ENCODE results near the gene TOMM5.

Gene TOMM5

DNA sequence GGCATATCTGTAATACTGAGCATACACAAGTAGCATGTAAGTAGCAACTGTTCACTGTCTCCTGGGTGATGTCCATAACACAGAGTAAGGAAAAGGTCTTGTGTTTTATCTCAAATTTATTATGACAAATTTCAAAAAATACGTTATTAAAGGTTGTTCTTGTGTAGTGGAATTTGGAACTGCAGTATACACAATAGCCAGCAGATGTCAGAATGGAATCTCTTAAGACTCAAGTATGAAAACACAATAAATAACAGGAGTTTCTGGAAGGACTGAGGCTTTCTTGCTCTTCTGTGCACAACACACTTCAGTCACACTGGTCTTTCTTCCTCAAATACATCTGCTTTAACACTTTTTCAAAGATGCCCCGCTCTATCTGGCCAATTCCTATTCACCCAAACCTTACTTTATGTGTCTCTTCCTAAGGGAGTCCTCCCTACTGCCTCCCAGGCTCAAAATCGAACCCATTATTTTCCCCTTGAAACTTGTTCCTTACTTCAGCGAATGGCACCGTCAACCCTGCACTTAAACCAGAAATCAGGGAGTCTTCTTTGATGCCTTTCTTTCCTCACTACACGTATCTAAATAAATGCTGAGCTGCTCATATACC lies 9.7 kb downstream of the TOMM5 start:
- H3K4me3 ChIP-seq (ENCODE audit: low read depth, low read length) = no peak overlapping the region
- TF ChIP-seq, protein P1, sequence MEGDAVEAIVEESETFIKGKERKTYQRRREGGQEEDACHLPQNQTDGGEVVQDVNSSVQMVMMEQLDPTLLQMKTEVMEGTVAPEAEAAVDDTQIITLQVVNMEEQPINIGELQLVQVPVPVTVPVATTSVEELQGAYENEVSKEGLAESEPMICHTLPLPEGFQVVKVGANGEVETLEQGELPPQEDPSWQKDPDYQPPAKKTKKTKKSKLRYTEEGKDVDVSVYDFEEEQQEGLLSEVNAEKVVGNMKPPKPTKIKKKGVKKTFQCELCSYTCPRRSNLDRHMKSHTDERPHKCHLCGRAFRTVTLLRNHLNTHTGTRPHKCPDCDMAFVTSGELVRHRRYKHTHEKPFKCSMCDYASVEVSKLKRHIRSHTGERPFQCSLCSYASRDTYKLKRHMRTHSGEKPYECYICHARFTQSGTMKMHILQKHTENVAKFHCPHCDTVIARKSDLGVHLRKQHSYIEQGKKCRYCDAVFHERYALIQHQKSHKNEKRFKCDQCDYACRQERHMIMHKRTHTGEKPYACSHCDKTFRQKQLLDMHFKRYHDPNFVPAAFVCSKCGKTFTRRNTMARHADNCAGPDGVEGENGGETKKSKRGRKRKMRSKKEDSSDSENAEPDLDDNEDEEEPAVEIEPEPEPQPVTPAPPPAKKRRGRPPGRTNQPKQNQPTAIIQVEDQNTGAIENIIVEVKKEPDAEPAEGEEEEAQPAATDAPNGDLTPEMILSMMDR (IDR thresholded peaks at IDR 0.05; ENCODE audit: low read depth, low read length, missing control alignments) = peak; percentile 55
- in situ Hi-C loops (cut with HindIII; ENCODE audit: low sequenced_read_pairs) = no loop called here
- DNase-seq (ENCODE audit: low read depth) = peak; percentile 62

- peak; percentile 18 for DNase-seq (ENCODE audit: low read depth)
- TF ChIP-seq, protein P1 (IDR thresholded peaks at IDR 0.05; ENCODE audit: low read depth, low read length, missing control alignments) = no peak
- in situ Hi-C loops (cut with HindIII; ENCODE audit: low sequenced_read_pairs) = loop anchor here (5.0 kb wide), 1 partner anchor 89 kb away; the partner anchor contains the start of gene POLR1E
- H3K4me3 ChIP-seq (ENCODE audit: low read depth, low read length) = peak within 1 kb of the TSS; percentile 80
These were observed 16.3 kb downstream of the TOMM5 start, which contains the start of gene FBXO10 for GRCh38 chr9:37575921-37576721. TSS of gene FBXO10 (minus strand) at chr9:37576380. CDS start at chr9:37541768, 34,612 bp downstream.

- in situ Hi-C loops (cut with HindIII; ENCODE audit: low sequenced_read_pairs) = loop anchor here (5.0 kb wide), 1 partner anchor 88 kb away; the partner anchor contains the start of gene POLR1E
- peak overlapping the region; percentile 80 for H3K4me3 ChIP-seq (ENCODE audit: low read depth, low read length)
- TF ChIP-seq, protein P1 (IDR thresholded peaks at IDR 0.05; ENCODE audit: low read depth, low read length, missing control alignments) = no peak
- no peak for DNase-seq (ENCODE audit: low read depth)
These were observed 16.9 kb downstream of the TOMM5 start for GRCh38 chr9:37575511-37575914.

DNA sequence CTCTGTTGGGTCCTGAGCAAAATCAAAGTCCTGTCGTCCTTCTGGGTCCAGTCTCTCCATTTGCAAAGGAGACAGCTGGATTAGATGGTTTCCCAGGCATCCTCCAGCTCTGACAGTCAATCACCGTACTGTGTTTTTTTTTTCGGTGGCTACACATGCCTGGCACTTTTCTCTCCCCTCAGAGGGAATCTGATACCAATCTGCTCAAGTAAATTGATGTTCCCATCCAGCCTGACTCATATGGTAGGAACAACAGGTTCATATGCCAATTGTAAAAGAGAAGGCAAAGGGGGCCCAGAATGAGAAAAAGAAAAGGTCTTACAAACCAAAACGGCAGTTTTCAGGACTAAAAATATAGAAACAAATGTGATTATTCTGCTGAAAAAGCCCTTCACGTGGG lies 17.4 kb downstream of the TOMM5 start:
- DNase-seq (ENCODE audit: low read depth) = no peak
- in situ Hi-C loops (cut with HindIII; ENCODE audit: low sequenced_read_pairs) = loop anchor here (5.0 kb wide), 1 partner anchor 88 kb away; the partner anchor contains the start of gene POLR1E
- H3K4me3 ChIP-seq (ENCODE audit: low read depth, low read length) = peak overlapping the region; percentile 80
- TF ChIP-seq, protein P1 (IDR thresholded peaks at IDR 0.05; ENCODE audit: low read depth, low read length, missing control alignments) = no peak

DNA sequence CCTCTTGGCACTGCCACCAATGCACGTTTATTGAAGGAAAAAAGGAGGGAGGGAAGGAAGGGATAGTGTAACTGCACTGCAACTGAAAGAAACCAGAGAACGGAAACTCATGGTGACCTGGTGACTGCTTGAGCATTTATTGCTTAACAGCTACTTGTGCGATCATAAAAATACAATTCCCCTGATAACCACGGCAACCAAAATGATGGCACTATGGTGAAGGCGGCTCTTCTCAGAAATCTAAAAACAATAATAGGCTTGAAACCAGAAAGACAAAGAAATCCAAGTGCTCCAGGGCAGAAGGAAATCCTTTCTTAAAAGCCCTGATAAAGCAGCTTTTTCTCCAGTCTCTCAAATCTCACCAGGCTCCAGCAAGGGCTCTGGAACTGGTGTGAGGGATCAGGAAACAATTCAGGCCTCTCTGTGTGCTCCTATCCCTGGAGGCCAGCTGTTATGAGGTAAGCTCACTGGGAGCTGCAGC lies 18.1 kb downstream of the TOMM5 start:
- no peak for DNase-seq (ENCODE audit: low read depth)
- in situ Hi-C loops (cut with HindIII; ENCODE audit: low sequenced_read_pairs) = no loop called here

GRCh38 chr9:37571282-37571681 lies 21.1 kb downstream of the TOMM5 start:
- H3K4me3 ChIP-seq (ENCODE audit: low read depth, low read length) = no peak overlapping the region
- DNase-seq (ENCODE audit: low read depth) = no peak
- TF ChIP-seq, protein P1 (IDR thresholded peaks at IDR 0.05; ENCODE audit: low read depth, low read length, missing control alignments) = no peak
- in situ Hi-C loops (cut with HindIII; ENCODE audit: low sequenced_read_pairs) = no loop called here

More for the DNA sequence above, 18.1 kb downstream of the TOMM5 start:
- H3K4me3 ChIP-seq (ENCODE audit: low read depth, low read length) = peak overlapping the region; percentile 8
- TF ChIP-seq, protein P1 (IDR thresholded peaks at IDR 0.05; ENCODE audit: low read depth, low read length, missing control alignments) = no peak

All from astrocyte of the cerebellum (primary cell).